HL-60 (cell line): ENCODE measurements around the gene CSGALNACT2.

Experiments
- DNase-seq, 2 experiments: peaks; one replicate each; pipeline ENCODE4 v3.0.0-alpha.2; 2010 to 2020; ENCODE audit warnings: low read depth in 1 of 2, low spot score in 1 of 2
- H3K27ac ChIP-seq: fragments of 250-450 bp; sonication (Bioruptor Pico); replicated peaks from 2 replicates; pipeline ENCODE4 v1.5.1; 2020; ENCODE audit warnings: mild to moderate bottlenecking, moderate library complexity
- H3K27me3 ChIP-seq: fragments of 250-450 bp; sonication (Bioruptor Pico); 2 replicates; pipeline ENCODE4 v1.5.1; 2021; ENCODE audit warnings: mild to moderate bottlenecking, moderate library complexity; ENCODE audit not compliant: insufficient read depth, poor library complexity, severe bottlenecking
- H3K4me3 ChIP-seq: replicated peaks from 2 replicates; pipeline ENCODE4 v1.5.1; 2011; ENCODE audit warnings: mild to moderate bottlenecking, control low read depth, low read length; ENCODE audit not compliant: insufficient read depth
- GABPA ChIP-seq: IDR thresholded peaks from 2 replicates; pipeline ENCODE4 v1.6.1; 2012; ENCODE audit warnings: low read depth
- POLR2AphosphoS5 ChIP-seq: IDR thresholded peaks from 2 replicates; pipeline ENCODE4 v1.6.1; 2012; ENCODE audit warnings: low read depth
- REST ChIP-seq: IDR thresholded peaks from 2 replicates; pipeline ENCODE4 v1.6.1; 2012; ENCODE audit warnings: low read depth; ENCODE audit not compliant: insufficient replicate concordance
- SPI1 ChIP-seq: IDR thresholded peaks from 2 replicates; pipeline ENCODE4 v1.6.1; 2012; ENCODE audit warnings: low read depth, mild to moderate bottlenecking, borderline replicate concordance
- TF ChIP-seq, protein P1 (sequence below): IDR thresholded peaks from one replicate; pipeline ENCODE4 v1.5.1; 2011; ENCODE audit warnings: low read length, control low read depth, inconsistent platforms; ENCODE audit not compliant: insufficient read depth

CSGALNACT2 gene

GRCh38 chr10:43233601-43234430 is 95.6 kb downstream of the CSGALNACT2 start:
- no peak overlapping the region for H3K27ac ChIP-seq
- H3K27me3 ChIP-seq: peaks cover 11% of the 10 kb centered on the region
- DNase-seq: no peak
- TF ChIP-seq SPI1 (no peak), POLR2AphosphoS5 (no peak), GABPA (no peak)
- TF ChIP-seq, protein P1, sequence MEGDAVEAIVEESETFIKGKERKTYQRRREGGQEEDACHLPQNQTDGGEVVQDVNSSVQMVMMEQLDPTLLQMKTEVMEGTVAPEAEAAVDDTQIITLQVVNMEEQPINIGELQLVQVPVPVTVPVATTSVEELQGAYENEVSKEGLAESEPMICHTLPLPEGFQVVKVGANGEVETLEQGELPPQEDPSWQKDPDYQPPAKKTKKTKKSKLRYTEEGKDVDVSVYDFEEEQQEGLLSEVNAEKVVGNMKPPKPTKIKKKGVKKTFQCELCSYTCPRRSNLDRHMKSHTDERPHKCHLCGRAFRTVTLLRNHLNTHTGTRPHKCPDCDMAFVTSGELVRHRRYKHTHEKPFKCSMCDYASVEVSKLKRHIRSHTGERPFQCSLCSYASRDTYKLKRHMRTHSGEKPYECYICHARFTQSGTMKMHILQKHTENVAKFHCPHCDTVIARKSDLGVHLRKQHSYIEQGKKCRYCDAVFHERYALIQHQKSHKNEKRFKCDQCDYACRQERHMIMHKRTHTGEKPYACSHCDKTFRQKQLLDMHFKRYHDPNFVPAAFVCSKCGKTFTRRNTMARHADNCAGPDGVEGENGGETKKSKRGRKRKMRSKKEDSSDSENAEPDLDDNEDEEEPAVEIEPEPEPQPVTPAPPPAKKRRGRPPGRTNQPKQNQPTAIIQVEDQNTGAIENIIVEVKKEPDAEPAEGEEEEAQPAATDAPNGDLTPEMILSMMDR: no peak
- no peak overlapping the region for H3K4me3 ChIP-seq

DNA sequence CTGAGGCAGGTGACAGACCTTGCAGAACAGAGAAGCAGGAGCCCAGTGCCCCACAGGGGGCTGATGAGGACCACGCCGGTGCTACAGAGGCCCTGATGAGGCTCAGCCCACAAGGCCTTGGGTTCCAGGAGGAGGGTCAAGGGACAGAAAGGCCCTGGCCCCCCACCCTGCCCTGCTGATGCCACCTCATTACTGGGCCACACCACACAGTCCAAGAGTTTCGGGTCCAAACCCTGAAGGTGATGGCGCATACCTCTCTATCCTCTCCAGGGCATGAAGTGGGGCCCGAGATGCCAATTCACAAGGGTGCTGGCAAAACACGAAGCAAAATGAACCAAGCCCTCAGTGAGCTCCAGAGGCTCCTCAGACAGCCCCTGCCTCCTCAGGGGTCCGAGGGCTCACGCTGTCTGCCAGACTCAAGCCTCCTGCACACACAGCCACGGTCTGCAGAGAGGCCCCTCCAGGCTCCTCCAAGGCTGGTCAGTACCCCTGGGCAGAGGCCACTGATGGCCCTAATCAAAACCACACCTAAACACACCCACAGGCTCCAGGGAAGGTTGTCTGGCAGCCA is 96.3 kb downstream of the CSGALNACT2 start:
- no peak for TF ChIP-seq POLR2AphosphoS5
- no peak for TF ChIP-seq SPI1
- no peak for TF ChIP-seq GABPA
- TF ChIP-seq REST: no peak
- TF ChIP-seq, protein P1: no peak
- H3K27ac ChIP-seq: no peak overlapping the region
- no peak overlapping the region for H3K4me3 ChIP-seq
- H3K27me3 ChIP-seq: peaks cover 7% of the 10 kb centered on the region
- DNase-seq: no peak
